Gastrocnemius medialis (tissue), 4 donors: ENCODE measurements around the gene C4BPB. TPM values are rescaled to one million over a fixed set of nuclear protein-coding genes. Genes with fewer than 3 reads are reported as not detected.

Experiments
- ATAC-seq, 2 donors: fragments of 150-250 bp; one replicate each; pipeline ENCODE4 v1.9.1; 2016
- DNase-seq, 2 donors: peaks; one replicate each; pipeline ENCODE4 v3.0.0-alpha.2; 2019
- H3K27ac ChIP-seq, 4 donors: fragments of 200-600 bp; sonication (generic); 1 replicate in 1 of 4; 2 replicates in 3 of 4; pipeline ENCODE4 v1.5.1; 2016 to 2018; ENCODE audit warnings: mild to moderate bottlenecking in 2 of 4, moderate library complexity in 1 of 4
- H3K27me3 ChIP-seq, 3 donors: fragments of 200-600 bp; sonication (generic) in 2 of 3; 1 replicate in 1 of 3; 2 replicates in 2 of 3; pipeline versions ENCODE4 v1.5.1 to v1.6.0; 2016 to 2019; ENCODE audit warnings: mild to moderate bottlenecking in 1 of 3, moderate library complexity in 1 of 3
- H3K36me3 ChIP-seq, 2 donors: fragments of 200-600 bp; sonication (generic) in 1 of 2; one replicate each; pipeline ENCODE4 v1.5.1; 2017 to 2018
- H3K4me1 ChIP-seq, 2 donors: fragments of 200-600 bp; sonication (generic) in 1 of 2; one replicate each; pipeline ENCODE4 v1.5.1; 2016 to 2017; ENCODE audit warnings: mild to moderate bottlenecking in 2 of 2
- H3K4me3 ChIP-seq, 4 donors: fragments of 200-600 bp; sonication (generic) in 3 of 4; 1 replicate in 1 of 4; 2 replicates in 3 of 4; pipeline ENCODE4 v1.5.1; 2016 to 2019; ENCODE audit warnings: mild to moderate bottlenecking in 2 of 4
- H3K9me3 ChIP-seq, 3 donors: fragments of 200-600 bp; sonication (generic) in 2 of 3; 1 replicate in 1 of 3; 2 replicates in 2 of 3; pipeline ENCODE4 v1.5.1; 2016 to 2019
- POLR2A ChIP-seq, 2 donors: fragments of 450-650 bp; IDR thresholded peaks; one replicate each; pipeline ENCODE4 v1.6.1; 2017; ENCODE audit warnings: antibody characterized with exemption in 2 of 2, mild to moderate bottlenecking in 2 of 2, moderate library complexity in 2 of 2
- in situ Hi-C, 4 donors: fragments of 200-750 bp; cut with MboI; loops; one replicate each; pipeline versions ENCODE4 v1.15.0 to v1.8.0; 2017; ENCODE audit warnings: low sequenced_read_pairs in 4 of 4
- intact Hi-C: fragments of 100-400 bp; cut with DNase I; formaldehyde crosslinking; loops from one replicate; pipeline ENCODE4 v1.15.1; 2023; ENCODE audit warnings: low total_unique reads
- total RNA-seq, 4 donors: library from RNA; depleted of rRNA; stranded (reverse); fragments of >200 nt; gene quantifications; one replicate each; pipeline versions ENCODE4 v1.1.0 to v1.2.3, GENCODE V29; 2016
- TF ChIP-seq, protein P1 (sequence below), 5 experiments: fragments of 450-650 bp in 3 of 5; fragments of 200-600 bp in 2 of 5; sonication (generic) in 2 of 5; IDR thresholded peaks in 4 of 5; conservative IDR thresholded peaks in 1 of 5; 1 replicate in 4 of 5; 2 replicates in 1 of 5; pipeline ENCODE4 v1.5.1; 2016 to 2019; ENCODE audit warnings: antibody characterized with exemption in 5 of 5, mild to moderate bottlenecking in 3 of 5, moderate library complexity in 3 of 5

The C4BPB gene
- total RNA-seq, 4 donors from 2014 or later, result 0.46 to 0.62 TPM; not detected in 2

DNA sequence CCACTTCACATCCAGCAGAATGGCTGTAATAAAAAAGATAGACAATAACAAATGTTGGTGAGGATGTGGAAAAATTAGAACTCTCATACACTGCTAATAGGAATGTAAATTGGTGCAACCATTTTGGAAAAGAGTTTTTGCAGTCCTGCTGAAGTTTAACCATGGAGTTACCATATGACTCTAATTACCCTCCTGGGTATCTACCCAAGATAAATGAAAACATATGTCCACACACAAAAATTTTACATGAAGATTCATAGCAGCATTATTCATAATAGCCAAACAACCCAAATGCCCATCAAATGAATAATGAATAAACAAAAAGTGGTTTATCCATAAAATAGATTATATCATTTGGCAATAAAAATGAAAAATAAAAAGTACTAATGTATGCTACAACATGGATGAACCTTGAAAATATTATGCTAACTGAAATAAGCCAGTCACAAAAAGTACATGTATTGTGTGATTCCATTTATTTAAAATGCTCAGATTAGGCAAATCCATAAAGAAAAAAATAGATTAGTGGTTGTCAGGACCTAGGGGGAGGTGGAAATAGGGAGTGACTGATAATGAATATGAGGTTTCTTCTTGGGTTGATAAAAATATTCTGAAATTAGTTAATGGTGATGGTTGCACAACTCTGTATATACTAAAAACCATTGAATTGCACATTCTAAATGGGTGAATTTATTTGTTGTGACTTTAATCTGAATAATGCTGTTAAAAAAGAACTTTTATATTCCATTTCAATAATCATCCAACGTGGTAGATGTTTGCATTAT lies 41.8 kb downstream of the C4BPB start:
- DNase-seq, result no peak
- intact Hi-C loops, result no loop called here
- H3K27me3 ChIP-seq, result no peaks in the 10 kb centered on the region
- ATAC-seq, result no peak
- TF ChIP-seq, protein P1, sequence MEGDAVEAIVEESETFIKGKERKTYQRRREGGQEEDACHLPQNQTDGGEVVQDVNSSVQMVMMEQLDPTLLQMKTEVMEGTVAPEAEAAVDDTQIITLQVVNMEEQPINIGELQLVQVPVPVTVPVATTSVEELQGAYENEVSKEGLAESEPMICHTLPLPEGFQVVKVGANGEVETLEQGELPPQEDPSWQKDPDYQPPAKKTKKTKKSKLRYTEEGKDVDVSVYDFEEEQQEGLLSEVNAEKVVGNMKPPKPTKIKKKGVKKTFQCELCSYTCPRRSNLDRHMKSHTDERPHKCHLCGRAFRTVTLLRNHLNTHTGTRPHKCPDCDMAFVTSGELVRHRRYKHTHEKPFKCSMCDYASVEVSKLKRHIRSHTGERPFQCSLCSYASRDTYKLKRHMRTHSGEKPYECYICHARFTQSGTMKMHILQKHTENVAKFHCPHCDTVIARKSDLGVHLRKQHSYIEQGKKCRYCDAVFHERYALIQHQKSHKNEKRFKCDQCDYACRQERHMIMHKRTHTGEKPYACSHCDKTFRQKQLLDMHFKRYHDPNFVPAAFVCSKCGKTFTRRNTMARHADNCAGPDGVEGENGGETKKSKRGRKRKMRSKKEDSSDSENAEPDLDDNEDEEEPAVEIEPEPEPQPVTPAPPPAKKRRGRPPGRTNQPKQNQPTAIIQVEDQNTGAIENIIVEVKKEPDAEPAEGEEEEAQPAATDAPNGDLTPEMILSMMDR (IDR thresholded peaks at IDR 0.05 in 4 of 5, conservative IDR thresholded peaks at IDR 0.05 in 1 of 5), result no peak
- TF ChIP-seq POLR2A (IDR thresholded peaks at IDR 0.05), result no peak
- no peaks in the 10 kb centered on the region for H3K4me1 ChIP-seq
- no peaks in the 10 kb centered on the region for H3K36me3 ChIP-seq
- no peak overlapping the region for H3K27ac ChIP-seq
- in situ Hi-C loops, result no loop called here
- peaks cover 0 to 7% (median 0%) of the 10 kb centered on the region in 3 donors for H3K9me3 ChIP-seq
- H3K4me3 ChIP-seq, result no peak overlapping the region

DNA sequence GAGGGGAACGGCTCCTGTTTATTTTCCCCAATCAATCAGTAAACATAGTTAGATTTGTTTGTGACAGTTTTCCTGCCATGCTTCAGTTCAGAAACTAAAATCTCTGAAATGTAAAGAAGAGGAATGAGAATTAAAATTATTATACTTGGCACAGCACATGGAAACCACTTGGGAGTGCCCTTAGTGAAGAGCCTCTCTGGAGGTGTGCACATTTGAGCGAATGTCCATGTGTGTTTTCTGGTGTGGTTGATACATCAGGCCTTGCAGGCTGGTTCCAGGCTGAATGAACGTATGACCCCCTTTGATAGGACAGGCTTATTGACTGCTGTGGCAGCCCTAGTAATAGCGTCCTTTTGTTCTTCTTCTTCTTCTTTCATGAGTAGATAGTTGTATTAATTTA lies 42.5 kb downstream of the C4BPB start:
- no peak overlapping the region for H3K27ac ChIP-seq
- intact Hi-C loops (no loop called here), in situ Hi-C loops (no loop called here)
- H3K27me3 ChIP-seq, result no peaks in the 10 kb centered on the region
- no peak for DNase-seq
- no peaks in the 10 kb centered on the region for H3K4me1 ChIP-seq
- no peak overlapping the region for H3K4me3 ChIP-seq
- peaks cover 0 to 7% (median 0%) of the 10 kb centered on the region in 3 donors for H3K9me3 ChIP-seq
- H3K36me3 ChIP-seq, result no peaks in the 10 kb centered on the region
- no peak for TF ChIP-seq POLR2A (IDR thresholded peaks at IDR 0.05)
- TF ChIP-seq, protein P1 (IDR thresholded peaks at IDR 0.05 in 4 of 5, conservative IDR thresholded peaks at IDR 0.05 in 1 of 5), result no peak
- no peak for ATAC-seq

DNA sequence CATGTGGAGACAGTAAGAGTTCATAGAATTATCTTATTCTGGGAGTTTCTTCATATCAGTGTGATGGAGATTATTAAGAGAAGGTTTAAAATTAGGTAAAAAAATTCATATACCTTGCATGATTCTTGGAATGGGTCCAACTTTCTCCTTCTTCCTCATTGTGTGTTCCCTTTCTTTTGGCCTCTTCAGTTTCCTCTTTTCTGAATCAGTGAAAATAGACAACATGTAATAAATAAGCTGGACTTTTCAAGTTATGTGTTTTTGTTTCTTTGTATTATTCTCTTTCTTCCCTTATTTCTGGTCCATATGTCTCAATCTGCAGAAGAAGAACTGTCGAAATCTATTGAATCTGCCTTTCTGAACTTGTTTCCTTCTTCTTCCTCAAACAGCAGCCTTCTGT lies 45.9 kb downstream of the C4BPB start:
- in situ Hi-C loops, result no loop called here
- no peaks in the 10 kb centered on the region for H3K4me1 ChIP-seq
- DNase-seq, result no peak
- ATAC-seq, result no peak
- H3K27me3 ChIP-seq, result no peaks in the 10 kb centered on the region
- TF ChIP-seq, protein P1 (IDR thresholded peaks at IDR 0.05 in 4 of 5, conservative IDR thresholded peaks at IDR 0.05 in 1 of 5), result no peak
- no peak for TF ChIP-seq POLR2A (IDR thresholded peaks at IDR 0.05)
- H3K4me3 ChIP-seq, result no peak overlapping the region
- H3K27ac ChIP-seq, result no peak overlapping the region
- intact Hi-C loops, result no loop called here
- no peaks in the 10 kb centered on the region for H3K36me3 ChIP-seq
- H3K9me3 ChIP-seq, result peaks cover 0 to 3% (median 0%) of the 10 kb centered on the region in 3 donors

DNA sequence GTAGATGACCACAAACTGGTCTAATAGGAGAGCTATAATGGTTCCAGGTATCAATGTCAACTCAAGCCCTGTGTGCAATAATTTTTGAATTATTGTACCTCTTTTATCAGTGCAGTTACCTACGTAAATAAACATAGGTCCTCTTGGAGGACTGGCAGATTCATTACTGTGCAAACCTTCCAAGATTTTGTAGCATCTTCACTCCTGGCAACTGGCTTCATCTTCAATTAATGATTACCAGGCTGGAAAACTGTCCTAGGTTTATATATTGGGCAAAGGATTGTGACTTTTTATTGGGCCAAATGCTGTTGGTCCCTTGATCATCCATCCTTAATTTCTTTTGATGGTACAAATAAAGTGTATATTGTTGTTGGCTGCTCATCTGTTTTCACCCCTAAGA lies 51.0 kb downstream of the C4BPB start:
- DNase-seq (no peak), ATAC-seq (no peak)
- no peak overlapping the region for H3K27ac ChIP-seq
- H3K36me3 ChIP-seq, result no peaks in the 10 kb centered on the region
- no peaks in the 10 kb centered on the region for H3K27me3 ChIP-seq
- H3K4me3 ChIP-seq, result no peak overlapping the region
- intact Hi-C loops, result no loop called here
- TF ChIP-seq, protein P1 (IDR thresholded peaks at IDR 0.05 in 4 of 5, conservative IDR thresholded peaks at IDR 0.05 in 1 of 5), result no peak
- H3K9me3 ChIP-seq, result no peaks in the 10 kb centered on the region
- in situ Hi-C loops, result no loop called here
- no peaks in the 10 kb centered on the region for H3K4me1 ChIP-seq
